Body of pancreas (tissue), 4 donors: ENCODE data around the gene PPP1R9A.
"Not testable (repeated sequence)": the region's sequence is repeated elsewhere in the genome, so short reads cannot be mapped to it uniquely, and the experiment has no call there.

Experiments used
- CTCF ChIP-seq, 7 experiments: fragments of 450-650 bp in 4 of 7; fragments of 200-600 bp in 3 of 7; sonication (generic) in 3 of 7; IDR thresholded peaks; one replicate each; pipeline ENCODE4 v1.5.1; 2016 to 2019; ENCODE audit warnings: antibody characterized with exemption in 7 of 7
- POLR2A ChIP-seq, 3 donors: fragments of 450-650 bp; IDR thresholded peaks; one replicate each; pipeline ENCODE4 v1.6.1; 2016; ENCODE audit warnings: antibody characterized with exemption in 3 of 3, mild to moderate bottlenecking in 2 of 3

GRCh38 chr7:94999601-95000000 is 92.2 kb downstream of the PPP1R9A start:
- not testable (repeated sequence) for TF ChIP-seq CTCF, POLR2A (IDR thresholded peaks at IDR 0.05)
